ENCODE data around the gene TAS2R60.
"Not testable (repeated sequence)": the region's sequence is repeated elsewhere in the genome, so short reads cannot be mapped to it uniquely, and the experiment has no call there.

The TAS2R60 gene

DNA sequence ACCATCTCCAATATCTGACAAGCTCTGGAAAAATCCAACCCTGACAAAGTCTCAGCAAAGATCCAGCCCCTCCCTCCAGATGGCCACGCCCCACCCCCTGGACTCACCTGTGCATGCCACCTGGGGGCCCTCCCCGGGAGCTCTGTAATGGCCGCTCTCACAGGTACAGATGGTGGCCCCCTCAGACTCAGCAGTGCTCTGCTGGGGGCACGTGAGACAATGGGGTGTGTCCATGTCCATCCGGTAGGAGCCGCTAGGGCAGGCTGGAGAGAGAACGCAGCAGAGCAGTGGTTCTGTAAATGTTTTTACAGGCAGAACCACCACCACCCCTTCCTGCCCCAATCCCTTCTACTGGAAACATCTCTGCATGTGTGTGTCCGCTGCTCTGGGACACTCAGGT, 44.1 kb upstream of the TAS2R60 start:
- TF ChIP-seq PAX5 (IDR thresholded peaks at IDR 0.05; ENCODE audit: insufficient read depth, low read length, severe bottlenecking) (no peak), SPI1 (IDR thresholded peaks at IDR 0.05; ENCODE audit: low read depth, low read length) (no peak), POLR2AphosphoS5 (IDR thresholded peaks at IDR 0.05; ENCODE audit: low read depth, low read length) (no peak), POU2F2 (IDR thresholded peaks at IDR 0.05; ENCODE audit: low read depth, low read length) (no peak), POLR2A (IDR thresholded peaks at IDR 0.05; ENCODE audit: low read depth, low read length) (no peak), TAF1 (IDR thresholded peaks at IDR 0.05; ENCODE audit: low read depth, low read length) (no peak)
- DNase-seq (ENCODE audit: insufficient read length, low spot score) (no peak), FAIRE-seq (no peak)

DNA sequence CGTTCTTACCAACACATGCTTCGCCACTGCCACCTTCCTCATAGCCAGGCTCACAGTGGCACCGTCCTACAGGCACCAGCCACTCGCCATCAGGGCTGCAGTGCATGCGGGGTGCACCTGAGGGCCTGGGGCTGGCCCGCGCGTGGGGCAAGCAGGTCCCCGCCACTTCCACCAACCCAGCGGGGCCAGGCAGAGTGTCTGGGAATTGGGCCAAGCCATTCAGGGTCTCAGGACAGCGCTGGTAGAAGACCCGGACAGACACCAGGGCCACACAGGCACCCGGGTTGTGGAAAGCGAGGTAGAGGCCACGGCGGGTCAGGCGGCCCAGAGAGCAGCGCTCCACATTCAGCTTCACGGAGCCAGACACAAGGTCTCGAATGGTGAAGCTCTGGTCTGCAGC, 43.6 kb upstream of the TAS2R60 start:
- DNase-seq (ENCODE audit: insufficient read length, low spot score) (no peak), FAIRE-seq (no peak)
- TF ChIP-seq POU2F2 (IDR thresholded peaks at IDR 0.05; ENCODE audit: low read depth, low read length) = no peak
- TF ChIP-seq POLR2A (IDR thresholded peaks at IDR 0.05; ENCODE audit: low read depth, low read length) = no peak
- TF ChIP-seq POLR2AphosphoS5 (IDR thresholded peaks at IDR 0.05; ENCODE audit: low read depth, low read length) = no peak
- TF ChIP-seq SPI1 (IDR thresholded peaks at IDR 0.05; ENCODE audit: low read depth, low read length) = no peak
- TF ChIP-seq TAF1 (IDR thresholded peaks at IDR 0.05; ENCODE audit: low read depth, low read length) = no peak

DNA sequence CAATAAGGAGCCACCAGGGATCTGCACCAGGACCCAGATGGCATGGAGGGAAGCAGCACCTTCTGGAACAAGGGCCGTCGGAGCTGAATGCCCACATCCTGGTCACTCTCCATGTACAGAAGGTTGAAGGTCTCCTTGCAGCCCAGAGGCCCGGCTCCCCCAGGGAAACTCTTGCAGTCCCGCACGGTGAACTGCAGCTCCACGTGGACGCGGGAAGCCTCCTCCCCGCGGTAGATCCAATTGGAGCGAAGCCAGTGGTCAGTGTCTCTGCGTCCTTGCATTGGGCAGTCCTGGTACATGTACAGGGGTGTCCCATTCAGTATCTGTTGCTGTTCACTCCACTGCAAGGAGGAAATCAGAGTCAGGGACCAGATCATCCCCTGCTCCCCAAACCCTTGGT, 42.0 kb upstream of the TAS2R60 start:
- FAIRE-seq = no peak
- TF ChIP-seq POLR2AphosphoS5 (IDR thresholded peaks at IDR 0.05; ENCODE audit: low read depth, low read length) (no peak), PAX5 (IDR thresholded peaks at IDR 0.05; ENCODE audit: insufficient read depth, low read length, severe bottlenecking) (no peak), POU2F2 (IDR thresholded peaks at IDR 0.05; ENCODE audit: low read depth, low read length) (no peak), POLR2A (IDR thresholded peaks at IDR 0.05; ENCODE audit: low read depth, low read length) (no peak)
- no peak for DNase-seq (ENCODE audit: insufficient read length, low spot score)

DNA sequence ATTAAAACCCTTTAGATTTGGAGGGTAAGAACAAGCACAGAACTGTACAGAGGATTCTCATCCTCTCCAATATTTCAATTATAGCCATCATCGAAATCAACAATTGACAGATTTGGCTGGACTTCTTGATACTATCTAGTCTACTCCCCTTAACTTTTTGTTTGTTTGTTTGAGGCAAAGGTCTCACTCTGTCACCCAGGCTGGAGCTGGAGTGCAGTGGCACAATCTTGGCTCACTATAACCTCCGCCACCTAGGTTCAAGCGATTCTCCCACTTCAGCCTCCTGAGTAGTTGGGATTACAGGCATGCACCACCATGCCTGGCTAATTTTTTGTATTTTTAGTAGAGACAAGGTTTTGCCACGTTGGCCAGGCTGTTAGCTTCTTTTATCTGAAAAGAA, 41.0 kb upstream of the TAS2R60 start:
- not testable (repeated sequence) for DNase-seq (ENCODE audit: insufficient read length, low spot score); FAIRE-seq

DNA sequence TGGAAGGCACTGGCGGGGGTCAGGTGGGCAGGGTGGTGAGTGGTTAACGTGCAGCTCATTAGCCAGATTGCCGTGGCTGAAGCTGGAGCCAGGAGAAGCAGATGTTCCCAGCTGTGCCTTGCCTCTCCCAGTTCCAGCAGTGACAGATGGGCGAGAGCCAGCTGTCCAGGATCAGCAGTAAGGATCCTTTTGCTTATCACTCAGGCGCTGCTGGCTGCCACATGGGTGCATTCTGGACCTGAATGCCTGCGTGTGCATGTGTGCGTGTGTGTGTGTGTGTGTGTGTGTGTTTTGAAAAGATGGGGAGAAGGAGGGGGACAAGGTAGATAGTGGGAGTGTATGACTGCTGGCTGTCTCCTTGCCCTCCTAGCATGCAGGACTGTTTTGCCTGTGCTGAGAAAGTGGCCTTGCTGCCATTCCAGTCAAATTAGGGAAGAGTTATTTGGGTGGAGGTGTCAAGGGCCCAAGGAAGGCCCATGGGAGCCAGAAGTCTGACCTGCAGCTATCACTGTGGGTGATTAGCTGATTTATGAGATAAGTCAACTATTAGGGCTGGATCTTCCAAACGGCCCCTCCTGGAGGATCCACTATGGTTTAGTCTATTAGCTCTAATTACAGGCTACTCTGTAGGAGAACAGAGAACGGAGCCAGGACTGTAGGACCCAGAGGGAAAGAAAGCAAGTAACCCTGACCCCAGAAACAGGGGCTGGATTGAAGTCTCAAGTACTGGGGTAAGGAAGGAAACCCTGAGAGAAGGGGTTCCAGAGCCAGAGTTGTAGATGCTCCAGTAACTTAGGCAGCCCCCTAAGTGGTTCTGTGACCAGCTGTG, 37.9 kb upstream of the TAS2R60 start:
- FAIRE-seq = no peak
- no peak for DNase-seq (ENCODE audit: insufficient read length, low spot score)

DNA sequence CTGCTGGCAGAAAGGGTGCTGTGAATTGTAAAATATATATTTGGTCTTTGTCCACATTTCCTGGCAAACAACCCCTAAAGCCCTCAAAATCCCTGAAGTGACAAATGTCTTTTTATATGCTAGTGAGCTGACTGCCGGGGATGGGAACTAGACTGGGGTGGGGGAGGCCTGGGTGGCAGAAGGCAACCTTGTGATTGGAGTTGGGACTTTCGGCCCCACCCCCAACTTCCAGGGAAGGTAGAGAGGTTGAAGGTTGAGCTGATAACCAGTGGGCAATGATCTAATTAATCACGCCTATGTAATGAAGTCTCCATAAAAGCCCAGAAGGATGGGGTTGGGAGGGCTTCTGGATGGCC, 37.3 kb upstream of the TAS2R60 start:
- FAIRE-seq (no peak), DNase-seq (ENCODE audit: insufficient read length, low spot score) (no peak)

More for the DNA sequence above, 37.9 kb upstream of the TAS2R60 start:
- TF ChIP-seq PAX5 (IDR thresholded peaks at IDR 0.05; ENCODE audit: insufficient read depth, low read length, severe bottlenecking) (no peak), POLR2A (IDR thresholded peaks at IDR 0.05; ENCODE audit: low read depth, low read length) (no peak), POU2F2 (IDR thresholded peaks at IDR 0.05; ENCODE audit: low read depth, low read length) (no peak), TAF1 (IDR thresholded peaks at IDR 0.05; ENCODE audit: low read depth, low read length) (no peak), SPI1 (IDR thresholded peaks at IDR 0.05; ENCODE audit: low read depth, low read length) (no peak), POLR2AphosphoS5 (IDR thresholded peaks at IDR 0.05; ENCODE audit: low read depth, low read length) (no peak)

DNA sequence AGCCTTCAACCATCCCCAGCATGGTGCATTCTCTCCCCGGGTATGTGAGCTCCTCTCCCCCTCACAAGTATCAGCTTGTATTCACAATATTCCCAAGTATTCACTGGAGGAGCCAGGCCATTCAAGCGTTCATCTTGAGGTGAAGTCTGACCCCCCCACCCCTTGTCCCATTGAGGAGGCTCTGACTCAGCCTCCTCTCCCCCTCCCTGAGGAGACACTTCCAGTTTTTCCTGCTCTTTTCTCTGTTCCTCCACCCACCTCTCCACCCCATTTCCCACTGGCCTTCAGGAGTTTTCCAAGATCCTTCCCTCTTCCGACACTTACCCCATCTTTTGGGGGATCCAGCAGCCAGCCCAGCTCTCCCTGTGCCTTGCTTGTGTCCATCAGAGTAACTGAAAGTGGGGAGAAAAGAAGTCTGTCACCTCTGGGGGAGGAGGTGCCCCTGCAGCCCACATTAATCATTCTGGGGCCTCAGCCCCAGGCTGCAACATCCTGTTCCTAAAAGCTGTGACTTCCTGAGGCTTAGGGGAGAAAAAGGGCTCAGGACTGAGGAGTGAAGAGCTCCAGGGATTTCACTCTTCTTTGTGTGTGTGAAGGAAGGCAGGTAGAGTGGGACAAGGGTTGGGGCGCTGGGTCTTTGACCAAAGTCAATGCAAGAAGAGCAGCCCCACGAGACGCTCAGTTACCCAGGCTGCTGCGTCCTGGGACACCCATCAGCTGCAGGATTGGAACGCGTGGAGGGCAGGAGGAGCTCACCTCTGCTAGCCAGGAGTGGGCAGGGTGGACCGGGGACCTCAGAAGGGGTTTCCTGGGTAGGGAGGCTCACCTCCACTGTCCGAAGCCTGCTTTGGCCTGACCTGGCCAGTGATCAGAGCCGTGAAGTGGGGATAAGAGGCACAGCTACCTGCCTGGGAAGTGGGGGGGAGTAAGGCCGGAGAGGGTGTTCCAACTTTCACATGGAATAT, 35.7 kb upstream of the TAS2R60 start:
- no peak for FAIRE-seq
- no peak for DNase-seq (ENCODE audit: insufficient read length, low spot score)
- no peak for TF ChIP-seq POLR2AphosphoS5 (IDR thresholded peaks at IDR 0.05; ENCODE audit: low read depth, low read length)
- no peak for TF ChIP-seq POU2F2 (IDR thresholded peaks at IDR 0.05; ENCODE audit: low read depth, low read length)
- TF ChIP-seq TAF1 (IDR thresholded peaks at IDR 0.05; ENCODE audit: low read depth, low read length) = no peak
- no peak for TF ChIP-seq POLR2A (IDR thresholded peaks at IDR 0.05; ENCODE audit: low read depth, low read length)
- no peak for TF ChIP-seq SPI1 (IDR thresholded peaks at IDR 0.05; ENCODE audit: low read depth, low read length)
- TF ChIP-seq PAX5 (IDR thresholded peaks at IDR 0.05; ENCODE audit: insufficient read depth, low read length, severe bottlenecking) = no peak

More for the DNA sequence above, 37.3 kb upstream of the TAS2R60 start:
- TF ChIP-seq PAX5 (IDR thresholded peaks at IDR 0.05; ENCODE audit: insufficient read depth, low read length, severe bottlenecking) = no peak
- no peak for TF ChIP-seq POLR2A (IDR thresholded peaks at IDR 0.05; ENCODE audit: low read depth, low read length)
- no peak for TF ChIP-seq SPI1 (IDR thresholded peaks at IDR 0.05; ENCODE audit: low read depth, low read length)
- TF ChIP-seq POLR2AphosphoS5 (IDR thresholded peaks at IDR 0.05; ENCODE audit: low read depth, low read length) = no peak
- no peak for TF ChIP-seq TAF1 (IDR thresholded peaks at IDR 0.05; ENCODE audit: low read depth, low read length)
- no peak for TF ChIP-seq POU2F2 (IDR thresholded peaks at IDR 0.05; ENCODE audit: low read depth, low read length)

DNA sequence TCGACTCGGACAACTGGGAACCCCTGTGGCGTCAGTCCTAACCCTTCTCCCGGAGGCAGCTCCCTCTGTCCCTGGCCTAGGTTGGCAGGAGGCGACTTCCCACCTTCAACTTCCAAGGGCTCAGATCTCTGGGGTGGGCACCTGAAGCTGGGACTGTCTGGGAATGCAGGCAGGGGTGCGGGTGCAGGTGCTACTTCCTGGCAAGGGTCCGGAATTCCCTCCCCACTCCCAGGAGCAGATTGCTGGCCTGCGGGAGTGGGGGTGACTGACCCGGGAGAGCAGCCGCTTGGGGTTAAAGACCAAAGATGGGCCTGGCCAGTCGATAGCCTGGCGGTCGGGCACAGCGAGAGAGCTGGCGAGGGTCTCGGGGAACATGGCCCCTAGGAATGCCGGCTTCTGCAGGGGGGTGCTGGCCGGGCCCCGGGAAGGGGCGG, 35.0 kb upstream of the TAS2R60 start:
- FAIRE-seq = no peak
- DNase-seq (ENCODE audit: insufficient read length, low spot score) = no peak
- TF ChIP-seq PAX5 (IDR thresholded peaks at IDR 0.05; ENCODE audit: insufficient read depth, low read length, severe bottlenecking) (no peak), TAF1 (IDR thresholded peaks at IDR 0.05; ENCODE audit: low read depth, low read length) (no peak), POLR2AphosphoS5 (IDR thresholded peaks at IDR 0.05; ENCODE audit: low read depth, low read length) (no peak), POLR2A (IDR thresholded peaks at IDR 0.05; ENCODE audit: low read depth, low read length) (no peak), SPI1 (IDR thresholded peaks at IDR 0.05; ENCODE audit: low read depth, low read length) (no peak), POU2F2 (IDR thresholded peaks at IDR 0.05; ENCODE audit: low read depth, low read length) (no peak)

DNA sequence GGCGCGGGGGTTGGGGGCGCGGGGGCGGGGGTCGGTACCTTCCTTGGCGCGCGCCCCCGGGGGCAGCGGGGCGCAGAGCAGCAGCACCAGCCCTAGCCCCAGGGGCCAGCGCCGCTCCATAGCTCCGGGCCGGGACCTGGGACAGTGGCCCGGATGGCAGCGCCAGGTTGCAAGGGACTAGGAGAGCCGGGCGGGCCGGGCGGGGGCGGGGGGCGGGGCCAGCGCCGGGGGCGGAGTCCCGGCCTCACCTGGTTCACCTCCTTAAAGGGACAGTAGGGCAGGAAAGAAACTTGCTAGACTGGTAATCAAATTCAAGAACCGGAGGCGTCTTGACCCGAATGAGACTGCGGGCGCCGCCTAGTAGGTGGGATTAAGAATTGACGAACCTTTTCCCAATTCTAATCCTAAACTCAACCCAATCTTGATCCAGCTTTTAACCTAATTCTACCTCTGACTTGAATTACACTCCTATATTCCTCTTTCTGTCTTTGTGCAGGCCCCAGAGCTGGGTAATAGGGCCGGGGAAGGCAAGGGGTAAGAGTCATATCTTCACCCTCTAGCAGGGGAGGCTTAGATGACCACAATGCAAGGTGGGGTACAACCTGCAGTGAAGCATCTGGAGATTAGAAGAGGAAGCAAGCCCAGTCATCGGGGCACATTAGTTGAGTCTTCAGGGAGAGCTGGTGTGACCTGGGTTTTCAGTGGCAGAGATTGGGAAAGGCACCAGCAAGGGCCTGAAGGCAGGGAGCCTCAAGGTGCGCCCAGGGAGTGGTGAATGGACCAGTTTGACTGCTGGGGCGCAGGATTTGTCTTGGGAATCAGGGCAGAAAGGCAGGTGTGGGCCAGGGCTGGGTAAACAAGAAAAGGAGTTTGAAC, 34.3 kb upstream of the TAS2R60 start, which contains the start of gene EPHA1:
Gene EPHA1 (minus strand): TSS at position 171 of the 876 bp plus-strand sequence. CDS start 51 bp downstream, at position 120.
- no peak for DNase-seq (ENCODE audit: insufficient read length, low spot score)
- TF ChIP-seq TAF1 (IDR thresholded peaks at IDR 0.05; ENCODE audit: low read depth, low read length) (no peak), POU2F2 (IDR thresholded peaks at IDR 0.05; ENCODE audit: low read depth, low read length) (no peak)
- FAIRE-seq = no peak

All from GM12891 (cell line).